ENCODE measurements around the gene OR5AK2. TPM values are rescaled to one million over a fixed set of nuclear protein-coding genes. Genes with fewer than 3 reads are reported as not detected.
"Not testable (repeated sequence)": the region's sequence is repeated elsewhere in the genome, so short reads cannot be mapped to it uniquely, and the experiment has no call there.

Gene OR5AK2, protein sequence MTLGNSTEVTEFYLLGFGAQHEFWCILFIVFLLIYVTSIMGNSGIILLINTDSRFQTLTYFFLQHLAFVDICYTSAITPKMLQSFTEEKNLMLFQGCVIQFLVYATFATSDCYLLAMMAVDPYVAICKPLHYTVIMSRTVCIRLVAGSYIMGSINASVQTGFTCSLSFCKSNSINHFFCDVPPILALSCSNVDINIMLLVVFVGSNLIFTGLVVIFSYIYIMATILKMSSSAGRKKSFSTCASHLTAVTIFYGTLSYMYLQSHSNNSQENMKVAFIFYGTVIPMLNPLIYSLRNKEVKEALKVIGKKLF
- not detected in 2 replicates for total RNA-seq

DNA sequence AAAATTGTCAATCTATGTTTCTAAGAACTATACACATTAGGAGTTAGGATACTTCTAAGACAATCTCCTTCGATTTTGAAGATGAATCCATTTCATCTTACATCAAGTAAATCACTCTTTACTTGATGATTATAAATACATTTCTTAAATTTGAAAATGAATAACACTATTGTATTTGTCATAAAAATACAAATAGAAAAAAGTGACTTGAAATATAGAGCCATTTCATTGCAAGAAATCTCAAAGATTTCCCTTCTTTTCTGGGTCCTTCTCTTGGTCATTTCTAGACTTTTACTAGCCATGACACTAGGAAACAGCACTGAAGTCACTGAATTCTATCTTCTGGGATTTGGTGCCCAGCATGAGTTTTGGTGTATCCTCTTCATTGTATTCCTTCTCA lies at the start of gene OR5AK2:
TSS of gene OR5AK2 (plus strand) at position 301 of the 400 bp plus-strand sequence. CDS start at position 301, 0 bp downstream.
- intact Hi-C loops (cut with micrococcal nuclease): no loop called here

DNA sequence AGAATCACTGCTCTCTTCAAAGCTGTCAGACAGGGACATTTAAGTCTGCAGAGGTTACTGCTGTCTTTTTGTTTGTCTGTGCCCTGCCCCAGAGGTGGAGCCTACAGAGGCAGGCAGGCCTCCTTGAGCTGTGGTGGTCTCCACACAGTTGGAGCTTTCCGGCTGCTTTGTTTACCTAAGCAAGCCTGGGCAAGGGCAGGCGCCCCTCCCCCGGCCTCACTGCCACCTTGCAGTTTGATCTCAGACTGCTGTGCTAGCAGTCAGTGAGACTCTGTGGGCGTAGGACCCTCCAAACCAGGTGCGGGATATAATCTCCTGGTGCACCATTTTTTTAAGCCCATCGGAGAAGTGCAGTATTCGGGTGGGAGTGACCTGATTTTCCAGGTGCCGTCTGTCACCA lies 43.2 kb upstream of the OR5AK2 start:
- intact Hi-C loops (cut with micrococcal nuclease): not testable (repeated sequence)

DNA sequence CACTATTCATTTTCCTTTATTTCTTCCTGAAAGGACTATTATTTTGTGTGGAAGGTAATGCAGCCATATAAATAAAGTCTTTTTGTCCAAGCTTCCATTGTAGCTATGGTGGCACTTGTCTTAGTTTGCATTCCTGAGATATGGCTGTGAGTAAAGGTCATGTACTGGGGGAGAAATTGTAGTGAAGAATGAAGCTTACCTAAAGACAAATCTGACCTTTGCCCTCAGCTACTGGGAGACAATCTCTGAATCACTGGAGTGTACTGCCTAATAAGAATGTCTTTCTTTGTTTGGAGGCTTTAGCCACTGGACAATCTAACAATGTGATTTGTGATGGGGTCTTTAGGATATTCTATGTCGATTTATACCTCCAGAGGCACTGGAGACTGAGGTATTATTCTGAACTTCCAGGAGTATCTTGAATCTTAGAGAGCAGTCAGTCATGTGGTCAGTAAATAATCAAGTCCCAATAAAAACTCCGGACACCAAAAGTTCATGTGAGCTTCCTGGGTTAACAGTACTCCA lies 39.7 kb upstream of the OR5AK2 start:
- intact Hi-C loops (cut with micrococcal nuclease): no loop called here

DNA sequence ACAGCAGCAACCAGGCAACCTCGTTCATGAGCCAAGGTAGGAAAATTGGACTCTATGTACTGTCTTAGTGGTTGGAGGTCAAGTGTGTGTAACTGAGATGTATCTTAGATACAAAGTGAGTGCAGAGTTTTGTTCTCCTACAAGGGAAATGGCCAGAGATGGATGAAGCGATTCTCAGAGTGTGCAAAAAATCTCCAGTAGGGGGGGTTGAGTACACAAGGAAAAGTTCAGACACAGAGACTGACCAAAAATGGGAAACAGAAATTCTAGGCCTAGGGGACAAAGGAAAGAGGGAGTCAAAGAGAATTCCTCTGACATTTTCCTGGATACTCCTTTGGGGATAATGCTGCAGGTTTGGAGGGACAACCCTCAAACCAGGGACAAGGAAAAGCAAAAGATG lies 38.2 kb upstream of the OR5AK2 start:
- intact Hi-C loops (cut with micrococcal nuclease): no loop called here

DNA sequence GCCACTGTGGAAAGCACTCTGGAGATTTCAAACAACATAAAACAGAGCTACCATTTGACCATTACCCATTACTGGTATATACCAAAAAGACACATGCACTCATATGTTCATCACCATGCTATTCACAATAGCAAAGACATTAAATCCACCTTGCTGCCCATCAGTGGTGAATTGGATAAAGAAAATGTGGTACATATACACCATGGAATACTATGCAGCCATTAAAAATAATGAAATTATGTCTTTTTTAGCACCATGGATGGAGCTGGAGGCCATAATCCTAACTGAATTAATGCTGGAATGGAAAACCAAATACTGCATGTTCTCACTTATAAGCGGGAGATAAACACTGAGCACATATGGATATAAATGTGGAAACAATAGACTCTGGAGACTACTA lies 34.8 kb upstream of the OR5AK2 start:
- intact Hi-C loops (cut with micrococcal nuclease): not testable (repeated sequence)

DNA sequence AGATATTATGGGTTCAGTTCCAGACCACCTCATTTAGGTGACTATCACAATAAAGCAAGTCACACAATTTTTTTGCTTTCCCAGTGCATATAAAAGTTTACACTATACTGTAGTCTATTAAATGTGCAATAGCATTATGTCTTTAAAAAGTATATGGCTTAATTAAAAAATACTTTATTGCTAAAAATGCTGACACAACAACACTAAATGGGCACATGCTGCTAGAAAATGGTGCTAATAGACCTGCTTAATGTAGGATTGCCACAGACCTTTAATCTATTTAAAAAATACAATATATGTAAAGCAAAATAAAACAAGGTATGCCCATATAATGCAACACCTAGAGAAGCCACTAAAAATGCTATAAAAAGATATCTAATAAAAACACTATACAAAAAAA lies 27.1 kb upstream of the OR5AK2 start:
- intact Hi-C loops (cut with micrococcal nuclease): no loop called here

DNA sequence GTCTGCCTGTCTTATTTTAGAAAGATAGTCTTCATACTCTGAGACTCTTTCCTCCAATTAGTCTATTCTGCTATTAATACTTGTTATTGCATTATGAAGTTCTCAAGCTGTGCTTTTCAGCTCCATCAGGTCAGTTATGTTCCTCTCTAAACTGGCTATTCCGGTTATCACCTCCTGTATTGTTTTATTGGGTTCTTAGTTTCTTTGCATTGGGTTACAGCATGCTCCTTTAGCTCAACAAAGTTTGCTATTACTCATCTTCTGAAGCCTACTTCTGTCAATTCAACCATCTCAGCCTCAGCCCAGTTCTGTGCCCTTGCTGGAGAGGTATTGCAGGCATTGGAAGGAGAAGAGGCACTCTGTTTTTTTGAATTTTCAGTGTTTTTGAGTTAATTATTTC lies 21.0 kb upstream of the OR5AK2 start:
- intact Hi-C loops (cut with micrococcal nuclease): no loop called here

DNA sequence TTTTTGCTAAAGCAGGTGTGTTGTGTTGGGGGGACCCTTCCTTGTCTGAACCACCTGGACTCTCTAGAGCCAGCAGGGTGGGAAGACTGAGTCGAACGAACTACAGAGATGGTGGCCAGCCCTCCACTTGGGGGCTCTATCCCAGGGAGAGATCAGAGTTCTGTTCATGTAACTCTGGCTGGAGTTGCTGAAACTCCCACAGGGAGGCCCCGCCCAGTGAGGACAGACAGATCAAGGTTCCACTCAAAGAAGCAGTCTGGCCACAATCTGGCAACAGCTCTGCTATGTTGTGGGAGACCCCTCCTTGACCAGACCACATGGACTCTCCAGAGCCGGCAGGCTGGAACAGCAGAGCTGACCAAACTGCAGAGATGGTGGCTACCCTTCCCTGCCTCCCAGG lies 20.2 kb upstream of the OR5AK2 start:
- intact Hi-C loops (cut with micrococcal nuclease): no loop called here

DNA sequence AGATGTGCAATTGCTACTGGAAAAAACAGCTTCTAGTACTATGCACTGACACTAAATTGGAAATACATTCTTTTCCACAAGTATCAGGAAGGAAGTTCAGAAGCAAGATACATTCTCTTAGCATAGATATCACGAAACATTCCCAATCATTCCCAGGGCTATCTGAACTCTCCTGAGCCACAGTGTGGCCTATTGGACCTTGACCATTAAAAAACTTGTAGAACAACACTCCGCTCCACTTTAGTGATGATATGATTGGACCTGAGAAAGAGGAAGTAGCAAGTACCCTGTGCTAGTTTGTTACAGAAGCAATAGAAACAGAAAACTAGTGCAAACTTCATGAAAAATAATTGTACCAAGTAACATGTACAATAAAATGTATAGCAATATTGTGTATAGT lies 11.4 kb upstream of the OR5AK2 start:
- intact Hi-C loops (cut with micrococcal nuclease): no loop called here

DNA sequence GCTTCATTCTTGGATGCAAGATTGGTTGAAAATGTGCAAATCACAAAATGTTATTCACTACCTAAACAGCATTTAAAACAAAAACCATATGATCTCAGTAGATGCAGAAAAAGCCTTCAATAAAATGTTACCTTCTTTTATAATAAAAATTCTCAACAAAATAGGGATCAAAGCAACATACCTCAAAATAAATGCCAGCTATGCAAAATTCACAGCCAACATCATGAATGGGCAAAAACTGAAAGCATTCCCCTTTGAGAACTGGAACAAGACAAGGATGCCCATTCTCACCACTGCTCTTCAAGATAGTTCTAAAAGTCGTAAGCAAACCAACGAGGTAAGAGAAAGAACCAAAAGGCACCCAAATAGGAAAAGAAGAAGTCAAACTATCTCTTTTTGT lies 2.0 kb downstream of the OR5AK2 start:
- intact Hi-C loops (cut with micrococcal nuclease): no loop called here

DNA sequence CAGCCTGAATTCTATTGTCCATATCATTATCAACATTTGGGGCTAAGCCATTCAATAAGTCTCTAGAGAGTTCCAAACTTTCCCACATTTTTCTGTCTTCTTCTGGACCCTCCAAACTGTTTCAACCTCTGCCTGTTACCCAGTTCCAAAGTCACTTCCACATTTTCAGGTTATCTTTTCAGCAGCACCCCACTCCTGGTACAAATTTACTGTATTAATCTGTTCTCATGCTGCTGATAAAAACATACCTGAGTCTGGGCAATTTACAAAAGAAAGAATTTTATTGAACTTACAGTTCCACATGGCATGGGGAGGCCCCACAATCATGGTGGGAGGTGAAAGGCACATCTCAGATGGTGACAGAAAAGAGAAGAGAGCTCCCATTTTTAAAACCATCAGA lies 5.8 kb downstream of the OR5AK2 start:
- intact Hi-C loops (cut with micrococcal nuclease): no loop called here

DNA sequence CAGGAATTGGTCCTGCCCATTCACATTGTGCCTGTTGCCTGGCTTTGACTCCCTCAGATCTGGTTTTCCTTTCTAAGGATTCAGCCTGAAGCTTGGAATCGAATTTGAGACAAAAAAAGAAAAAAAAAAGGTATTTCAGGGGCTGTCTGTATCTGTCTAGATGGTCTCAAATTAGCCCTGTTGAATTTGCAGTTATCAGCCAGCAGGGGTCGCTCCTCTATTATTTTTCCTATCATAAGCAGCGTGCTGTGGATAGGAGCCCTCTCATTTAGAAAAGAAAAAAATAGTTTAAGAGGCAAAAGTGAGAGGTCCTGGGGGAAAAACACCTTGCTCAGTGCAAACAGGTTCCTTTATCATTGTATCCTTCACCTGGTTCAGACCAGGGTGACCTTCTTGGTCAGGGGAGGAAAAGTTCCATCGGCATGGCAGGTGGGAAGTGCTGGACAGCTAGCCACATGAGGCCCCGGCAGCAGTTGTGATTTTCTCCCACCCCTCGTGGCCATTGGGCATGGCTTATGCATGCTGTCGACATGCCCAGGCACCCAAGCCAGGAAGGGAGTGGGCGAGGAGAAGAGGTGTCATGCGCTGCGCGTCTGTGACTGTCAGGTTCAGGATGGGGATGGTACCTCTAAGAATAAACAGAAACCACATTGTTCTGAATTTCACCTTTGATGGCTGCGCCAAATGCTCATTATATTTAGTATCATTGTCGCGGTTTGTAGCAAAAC lies 13.1 kb downstream of the OR5AK2 start:
- intact Hi-C loops (cut with micrococcal nuclease): no loop called here

DNA sequence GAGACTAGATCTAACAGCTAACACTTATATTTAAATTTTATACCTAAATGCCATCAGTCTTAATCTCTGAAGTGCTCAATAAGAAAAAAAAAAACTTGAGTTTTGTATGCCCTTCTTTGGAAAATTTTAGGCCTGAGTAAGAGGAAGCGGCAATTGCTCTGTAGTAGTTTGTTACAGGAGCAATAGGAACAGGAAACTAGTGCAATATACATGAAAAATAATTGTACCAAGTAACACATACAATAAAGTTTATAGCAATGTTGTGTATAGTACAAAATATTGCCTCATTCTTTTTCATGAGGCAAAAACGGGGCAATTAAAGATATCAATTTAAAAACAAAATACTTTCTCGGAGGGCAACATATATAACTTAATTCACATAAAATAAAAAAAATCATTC lies 19.7 kb downstream of the OR5AK2 start:
- intact Hi-C loops (cut with micrococcal nuclease): no loop called here

DNA sequence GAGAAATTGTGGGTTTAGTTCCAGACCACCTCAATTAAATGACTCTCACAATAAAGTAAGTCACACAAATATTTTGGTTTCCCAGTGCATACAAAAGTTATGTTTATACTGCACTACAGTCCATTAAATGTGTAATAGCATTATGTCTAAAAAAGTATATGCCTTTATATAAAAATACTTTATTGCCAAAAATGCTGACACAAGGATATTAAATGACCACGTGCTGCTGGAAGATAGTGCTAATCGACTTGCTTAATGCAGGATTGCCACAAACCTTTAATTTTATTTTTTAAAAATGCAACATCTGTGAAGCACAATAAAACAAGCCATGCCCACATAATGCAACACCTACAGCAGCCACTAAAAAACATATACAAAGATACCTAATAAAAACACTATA lies 27.0 kb downstream of the OR5AK2 start:
- intact Hi-C loops (cut with micrococcal nuclease): no loop called here

DNA sequence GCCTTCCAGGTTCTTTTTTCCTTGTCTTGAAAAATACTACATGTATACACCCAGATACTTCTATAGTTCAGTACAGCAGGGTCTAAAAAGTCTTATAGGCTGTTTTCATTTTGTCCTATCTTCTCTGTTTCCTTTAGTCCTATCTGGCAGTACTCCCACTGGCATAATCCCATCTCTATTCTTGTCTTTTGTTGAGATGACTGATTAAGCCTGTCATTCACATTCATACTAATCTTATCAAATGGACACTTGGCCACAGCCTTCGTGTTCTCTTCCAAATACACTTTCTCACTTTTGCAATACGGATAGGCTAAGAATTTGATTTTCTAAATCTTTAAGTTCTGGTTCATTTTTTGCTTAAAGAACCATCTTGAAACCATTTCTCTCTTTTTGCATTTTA lies 42.8 kb downstream of the OR5AK2 start:
- intact Hi-C loops (cut with micrococcal nuclease): no loop called here

Other genes with a start within 250 kb of the OR5AK2 start
- gene OR9G4, start 240.2 kb upstream of the OR5AK2 start, total RNA-seq: not detected in 2 replicates
- not detected in 2 replicates for gene LRRC55, start 193.0 kb downstream of the OR5AK2 start, total RNA-seq
- not detected in 2 replicates for gene APLNR, start 248.3 kb downstream of the OR5AK2 start, total RNA-seq